GM19324 (cell line): ENCODE results near the gene IL16.

Experiments used
- ATAC-seq: cut with Tn5 transposase; IDR thresholded peaks from one replicate; pipeline ENCODE4 v1.9.1; 2021; ENCODE audit warnings: mild to moderate bottlenecking, moderate library complexity; ENCODE audit not compliant: unreplicated experiment, low FRiP score

The IL16 gene

GRCh38 chr15:81303244-81304225, 106.9 kb downstream of the IL16 start:
- no peak for ATAC-seq

- no peak for ATAC-seq
Measured at GRCh38 chr15:81304226-81304625, 107.5 kb downstream of the IL16 start.

- no peak for ATAC-seq
Measured at GRCh38 chr15:81308260-81308659, 111.6 kb downstream of the IL16 start.

DNA sequence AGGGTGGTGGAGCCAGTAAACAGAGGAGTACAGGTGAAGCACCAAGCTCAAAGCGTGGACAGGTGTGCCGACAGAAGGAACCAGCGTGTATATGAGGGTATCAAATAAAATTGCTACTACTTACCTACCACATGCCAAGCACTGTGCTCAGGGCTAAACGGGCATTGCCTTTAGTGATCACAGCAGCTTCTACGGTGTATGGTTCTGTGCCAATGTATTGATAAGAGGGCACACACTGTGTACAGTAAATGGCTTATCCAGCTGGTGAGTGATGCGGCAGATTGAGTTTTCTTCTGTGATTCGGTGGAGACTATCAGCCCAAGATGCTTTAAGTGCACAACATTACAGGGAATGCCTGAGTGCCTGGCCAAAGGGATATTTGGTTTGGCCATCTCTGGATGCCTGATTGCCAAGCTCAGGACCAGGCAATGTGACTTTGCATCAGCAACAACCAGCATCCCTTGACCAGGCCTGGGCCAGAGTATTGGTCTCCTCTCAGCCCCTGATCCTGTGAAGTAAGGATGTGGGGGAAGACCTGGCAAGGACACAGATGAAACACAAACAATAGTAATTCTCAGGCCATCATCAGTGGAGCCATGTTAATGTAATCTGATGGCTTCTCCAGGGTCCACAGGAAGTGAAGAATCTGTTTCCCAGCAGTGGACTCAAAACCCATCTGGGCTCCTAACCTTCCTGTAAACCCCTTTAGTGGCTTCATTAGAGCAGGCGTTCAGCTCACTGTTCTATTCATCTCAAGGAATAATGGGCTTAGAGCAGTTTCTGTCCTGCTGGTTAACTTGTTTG, 113.2 kb downstream of the IL16 start:
- no peak for ATAC-seq

DNA sequence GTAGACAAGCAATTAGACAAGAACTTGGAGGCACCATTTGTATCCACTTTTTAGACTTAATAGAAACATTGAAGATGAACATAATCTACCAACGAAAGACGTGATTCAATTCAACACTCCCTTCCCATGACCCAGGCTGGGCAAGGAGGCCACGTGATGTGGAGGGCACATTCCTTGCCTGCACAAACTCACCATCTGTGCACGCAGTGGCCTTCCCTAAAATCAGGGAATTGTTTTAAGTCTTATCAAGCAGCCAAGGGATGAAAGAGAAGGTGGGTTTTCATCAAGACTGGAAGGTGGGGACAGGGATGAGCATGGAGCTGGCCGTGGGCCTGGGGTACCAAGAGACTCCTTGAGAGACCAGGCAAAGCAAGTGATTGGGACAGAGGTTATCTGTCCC, 113.8 kb downstream of the IL16 start:
- ATAC-seq: no peak

DNA sequence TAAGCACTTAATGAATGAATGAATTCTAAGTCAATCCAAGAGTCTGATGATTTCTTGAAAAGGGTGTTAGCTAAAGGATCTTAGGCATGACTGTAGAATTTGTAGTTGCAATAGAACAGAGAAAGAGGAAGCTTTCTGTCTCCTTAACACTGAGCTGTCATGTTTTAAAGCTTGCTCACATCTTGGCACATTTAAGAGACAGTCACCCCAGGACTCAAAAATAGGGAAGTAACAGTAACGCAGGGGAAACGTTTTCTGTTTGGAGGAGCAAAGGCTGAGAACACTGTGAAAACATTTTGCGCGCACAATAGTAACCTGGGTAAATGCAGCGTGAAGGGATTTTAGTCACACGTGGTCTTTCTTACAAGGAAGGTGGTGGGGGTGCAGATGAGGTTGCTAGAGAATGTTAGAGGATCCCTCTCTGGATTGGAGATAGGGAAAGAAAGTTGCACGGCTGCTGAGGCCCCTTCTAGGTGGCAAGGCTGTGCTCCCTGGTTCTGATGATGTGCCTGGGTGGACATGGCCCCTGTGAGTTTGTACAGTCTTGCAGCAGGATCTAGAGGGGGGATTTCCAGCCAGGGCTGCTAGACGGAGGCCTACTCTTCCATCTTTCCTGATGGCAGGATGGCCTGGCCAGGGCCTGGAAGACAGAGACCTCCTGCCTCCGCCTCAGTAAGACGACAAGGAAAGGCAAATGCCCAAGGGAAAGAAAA, 115.2 kb downstream of the IL16 start:
- ATAC-seq: no peak

DNA sequence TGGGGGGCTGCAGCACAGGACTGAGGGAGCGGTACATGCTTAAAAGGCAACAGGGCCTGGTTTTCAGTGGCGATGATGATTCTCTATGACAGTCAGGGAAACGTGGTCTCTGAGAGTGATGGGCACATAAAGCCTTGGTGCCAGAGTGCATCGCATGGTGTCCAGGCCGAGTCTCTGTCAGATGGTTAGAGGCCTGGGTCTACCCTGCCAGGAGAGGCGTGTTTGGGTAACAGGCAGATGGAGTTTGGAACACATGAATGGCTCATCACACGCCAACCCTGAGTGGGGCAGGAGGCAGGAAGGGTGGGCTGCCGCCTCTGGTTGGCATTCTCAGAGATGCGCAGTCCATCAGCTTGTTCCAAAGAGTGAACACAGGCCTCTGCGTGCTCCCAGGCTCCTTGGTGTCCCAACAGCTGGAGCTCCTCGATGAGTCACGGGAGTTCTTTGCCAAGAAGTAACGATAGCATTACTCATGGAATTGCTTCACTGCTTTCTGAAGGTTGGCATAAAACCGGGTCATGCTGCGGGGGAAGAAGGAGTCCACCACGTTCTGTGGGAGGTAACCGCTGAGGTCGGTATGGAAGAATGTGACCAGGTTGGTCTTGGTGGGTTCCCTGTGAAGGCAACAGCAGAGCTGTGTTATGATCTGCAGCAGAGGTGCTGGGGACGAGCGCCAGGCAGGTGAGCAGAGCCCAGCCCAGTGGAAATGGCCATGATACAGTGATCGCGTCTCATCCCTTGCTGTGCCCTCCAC, 116.3 kb downstream of the IL16 start:
- ATAC-seq: no peak

DNA sequence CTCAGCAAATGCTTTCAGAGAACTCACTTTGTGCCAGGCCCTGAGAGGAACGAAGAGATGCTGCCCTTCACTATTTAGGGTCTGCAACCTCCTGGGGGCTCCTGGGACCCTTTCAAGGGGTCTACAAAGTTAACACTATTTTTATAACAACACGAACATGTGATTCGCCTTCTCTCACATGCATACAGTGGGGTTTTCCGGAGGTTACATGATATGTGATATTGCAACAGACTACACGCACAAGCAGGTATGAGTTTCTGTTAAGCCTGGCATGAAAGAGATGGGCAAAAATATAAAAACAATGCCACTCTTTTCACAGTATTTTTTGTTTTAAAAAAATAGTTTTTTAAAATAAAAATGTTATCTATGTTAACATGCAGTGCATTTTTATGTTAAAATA, 117.0 kb downstream of the IL16 start:
- ATAC-seq: no peak

- ATAC-seq: no peak
Measured at GRCh38 chr15:81314378-81314777, 117.7 kb downstream of the IL16 start.

GRCh38 chr15:81315452-81316175, 118.9 kb downstream of the IL16 start:
- no peak for ATAC-seq

DNA sequence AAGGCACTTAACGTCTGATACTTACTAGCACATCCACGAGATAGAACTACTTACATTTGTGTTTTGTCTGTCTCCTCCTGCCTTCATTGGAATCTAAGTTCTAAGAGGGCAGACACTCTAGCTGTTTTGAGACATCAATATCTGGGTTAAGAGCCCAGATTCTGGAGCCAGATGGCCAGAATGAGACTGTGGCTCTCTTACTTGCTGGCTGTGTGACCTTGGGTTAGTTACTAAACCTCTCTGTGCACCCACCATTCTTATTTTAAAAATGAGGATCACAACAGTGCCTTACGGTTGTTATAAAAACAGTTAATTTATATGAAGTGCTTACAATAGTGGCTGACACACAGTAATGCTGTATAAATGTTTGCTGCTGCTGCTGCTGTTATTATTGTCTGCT, 119.6 kb downstream of the IL16 start:
- no peak for ATAC-seq

GRCh38 chr15:81317642-81318017, 121.0 kb downstream of the IL16 start:
- no peak for ATAC-seq

DNA sequence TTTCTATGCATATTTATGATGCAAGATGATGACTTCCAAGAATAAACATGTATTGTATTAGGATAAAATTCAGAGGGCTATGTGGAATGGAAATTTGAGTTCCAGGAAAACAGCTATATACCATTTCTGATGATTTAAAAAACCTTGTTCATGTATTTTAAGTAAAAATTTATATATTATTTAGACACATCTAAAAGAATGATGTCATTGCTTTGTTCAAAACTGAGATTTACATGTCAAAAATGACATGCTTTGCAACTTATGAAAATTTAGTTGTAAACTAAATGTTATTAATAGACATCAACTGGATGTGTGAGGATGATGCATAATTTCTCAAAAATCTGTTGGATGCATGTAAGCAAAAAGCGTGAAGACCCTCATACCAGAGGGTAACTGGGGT, 125.0 kb downstream of the IL16 start:
- ATAC-seq: no peak

DNA sequence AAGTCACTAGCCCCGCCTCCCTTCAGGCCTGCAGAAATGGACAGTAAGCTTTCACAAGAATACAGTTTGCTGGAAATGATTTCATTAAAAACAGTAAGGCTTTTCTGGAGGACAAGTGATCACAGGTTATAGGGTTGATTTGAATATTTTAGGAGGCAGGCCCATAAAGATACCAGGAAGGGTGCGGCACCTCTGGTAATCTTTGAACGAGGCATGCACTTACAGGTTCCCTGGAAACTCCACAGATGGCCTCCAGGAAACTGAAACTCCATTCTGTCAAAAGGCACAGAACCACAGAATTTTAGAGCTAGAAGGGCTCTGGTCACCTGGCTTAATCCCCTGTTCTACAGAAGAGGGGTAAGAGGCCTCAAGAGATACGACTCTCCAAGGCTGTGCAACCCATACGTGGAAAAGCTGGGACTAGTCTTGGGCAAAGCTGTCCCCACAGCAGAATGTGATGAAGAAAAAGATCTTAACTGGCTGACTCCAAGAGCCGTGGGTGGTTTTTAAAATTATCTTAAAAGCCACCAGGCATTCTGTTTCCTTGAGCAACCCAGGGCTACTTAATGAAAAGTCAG, 126.1 kb downstream of the IL16 start:
- ATAC-seq: no peak

DNA sequence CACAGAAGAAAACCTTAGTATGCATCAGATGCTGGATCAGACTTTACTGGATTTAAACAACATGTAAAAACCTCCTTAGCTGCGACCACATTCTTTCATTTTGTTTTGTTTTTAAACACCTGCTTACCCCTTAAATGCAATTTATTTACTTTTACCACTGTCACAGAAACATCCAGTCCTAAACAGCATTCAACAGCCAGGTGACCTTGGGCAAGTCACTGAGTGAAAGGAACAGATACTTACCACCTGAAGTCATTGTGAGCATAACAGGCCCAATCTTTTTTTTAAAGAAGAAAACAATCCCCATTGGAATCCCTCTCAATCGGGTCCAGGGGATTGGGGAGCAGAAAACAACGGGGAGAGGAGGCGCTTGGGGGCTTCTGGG, 126.9 kb downstream of the IL16 start:
- ATAC-seq: peak; percentile 5

DNA sequence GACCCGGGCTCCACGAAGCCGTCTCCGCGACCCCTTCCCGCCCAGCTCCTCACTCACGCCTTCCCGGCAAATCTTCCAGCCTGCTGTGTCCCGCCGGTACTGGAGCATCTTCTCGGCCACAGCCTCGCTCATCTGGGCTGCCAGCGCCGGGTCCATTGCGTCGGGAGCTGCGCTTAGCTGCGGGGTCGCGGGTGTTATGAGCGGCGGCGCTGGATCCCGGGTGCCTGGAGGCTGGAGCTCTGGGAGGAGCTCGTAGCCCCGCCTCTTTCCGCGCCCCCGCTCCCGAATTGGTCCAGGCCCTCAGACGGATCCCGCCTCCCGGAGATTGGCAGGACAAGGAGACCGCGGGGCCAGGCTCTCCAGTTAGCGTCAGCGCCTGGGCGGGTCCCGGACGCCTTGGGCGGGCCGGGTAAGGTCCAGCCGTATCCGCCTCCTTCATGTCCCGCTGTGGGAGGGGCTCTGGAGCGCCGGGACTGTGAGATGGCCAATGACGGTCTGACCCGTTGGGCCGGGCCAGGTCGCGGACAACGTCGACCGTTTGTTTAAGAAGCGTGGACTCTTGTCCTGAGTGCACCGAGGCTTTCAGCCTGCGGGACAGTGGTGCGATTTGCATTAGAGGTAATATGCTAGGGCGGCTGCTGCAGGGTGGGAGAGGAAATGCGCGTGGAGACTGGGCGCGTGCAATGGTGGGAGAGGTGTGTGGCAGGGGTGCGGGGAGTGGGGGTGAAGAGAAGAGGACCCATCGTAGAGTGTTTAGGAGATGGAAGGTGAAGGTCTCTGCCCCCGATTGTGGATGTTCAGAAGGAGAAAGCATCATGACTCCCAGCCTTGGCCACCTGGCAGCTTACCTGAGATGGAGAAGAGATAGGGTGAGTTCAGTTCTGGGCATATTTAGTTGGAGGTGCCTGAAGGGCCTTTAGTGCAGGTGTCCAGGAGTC, 127.5 kb downstream of the IL16 start, which contains the start of gene STARD5:
Gene STARD5, minus strand, starts transcription at position 198 of the 938 bp plus-strand sequence. Its CDS starts 42 bp downstream, at position 156.
- peak; percentile 100 for ATAC-seq

GRCh38 chr15:81326466-81327212, 130.0 kb downstream of the IL16 start:
- ATAC-seq: no peak
